Mucosa of descending colon (tissue), 3 donors: ENCODE results near the gene PCGF6. TPM values are rescaled to one million over a fixed set of nuclear protein-coding genes. Genes with fewer than 3 reads are reported as not detected.
"Not testable (repeated sequence)": the region's sequence is repeated elsewhere in the genome, so short reads cannot be mapped to it uniquely, and the experiment has no call there.

Source experiments
- ATAC-seq: fragments of 200-7000 bp; cut with Tn5 transposase; one replicate; pipeline ENCODE4 v1.9.1; 2020; ENCODE audit warnings: mild to moderate bottlenecking, moderate library complexity
- DNase-seq, 3 donors: peaks; one replicate each; pipeline ENCODE4 v3.0.0-alpha.2; 2020
- H3K36me3 ChIP-seq: fragments of 200-600 bp; one replicate; pipeline ENCODE4 v1.8.0; 2021; ENCODE audit warnings: low read depth, mild to moderate bottlenecking
- H3K4me1 ChIP-seq: fragments of 200-600 bp; one replicate; pipeline ENCODE4 v1.8.0; 2021; ENCODE audit warnings: low read depth, mild to moderate bottlenecking
- H3K4me3 ChIP-seq: fragments of 200-600 bp; one replicate; pipeline ENCODE4 v1.8.0; 2021; ENCODE audit warnings: mild to moderate bottlenecking
- H3K9me3 ChIP-seq: fragments of 200-600 bp; one replicate; pipeline ENCODE4 v1.8.0; 2021; ENCODE audit warnings: mild to moderate bottlenecking
- CTCF ChIP-seq: fragments of 200-600 bp; IDR thresholded peaks from one replicate; pipeline ENCODE4 v1.8.0; 2022; ENCODE audit warnings: antibody characterized with exemption, mild to moderate bottlenecking
- intact Hi-C, 2 donors: fragments of 100-400 bp; cut with DNase I in 1 of 2; cut with micrococcal nuclease in 1 of 2; formaldehyde crosslinking; loops; one replicate each; pipeline versions ENCODE4 v1.11.0 to v1.11.1; 2022; cut with DNase I, micrococcal nuclease
- total RNA-seq, 3 donors: library from RNA; stranded (reverse); fragmentation: NEBNext Ultra II Directional in 2 of 3; extraction: Animal tissue kit (Norgen Biotek cat#: 25700) in 2 of 3; gene quantifications; one replicate each; pipeline versions ENCODE4 v1.2.1 to v1.2.4, GENCODE V29; 2021 to 2023
- donor health status: DM: no; HTN: no; CAD: no; lungs with moderate emphysema.
- donor health status: DM: no; HTN: no; CAD: no.
- donor health status: DM: no; HTN: yes; CAD: no.

The PCGF6 gene
- total RNA-seq, 3 donors from 2014 or later = 5.2 to 10.6 (median 5.7) TPM

- no peak for TF ChIP-seq CTCF
- Histone ChIP-seq H3K9me3 (peaks cover 5% of the 10 kb centered on the region), H3K4me3 (no peak overlapping the region), H3K36me3 (no peaks in the 10 kb centered on the region), H3K4me1 (no peaks in the 10 kb centered on the region)
- intact Hi-C loops = no loop called here
- no peak for ATAC-seq
- no peak for DNase-seq
Observed at GRCh38 chr10:103262229-103262628, 88.7 kb downstream of the PCGF6 start.

GRCh38 chr10:103259989-103260388, 91.0 kb downstream of the PCGF6 start:
- DNase-seq (no peak), ATAC-seq (no peak)
- TF ChIP-seq CTCF = no peak
- Histone ChIP-seq H3K9me3 (peaks cover 5% of the 10 kb centered on the region), H3K4me1 (no peaks in the 10 kb centered on the region), H3K4me3 (no peak overlapping the region), H3K36me3 (no peaks in the 10 kb centered on the region)
- intact Hi-C loops = no loop called here

- H3K9me3 ChIP-seq, H3K36me3 ChIP-seq, intact Hi-C loops, ATAC-seq, H3K4me3 ChIP-seq, DNase-seq, H3K4me1 ChIP-seq: not testable (repeated sequence)
Observed at GRCh38 chr10:103258928-103259327, 92.0 kb downstream of the PCGF6 start.

GRCh38 chr10:103257812-103258211, 93.1 kb downstream of the PCGF6 start:
- no peak for DNase-seq
- intact Hi-C loops = no loop called here
- H3K36me3 ChIP-seq = no peaks in the 10 kb centered on the region
- no peak for TF ChIP-seq CTCF
- peaks cover 5% of the 10 kb centered on the region for H3K9me3 ChIP-seq
- ATAC-seq = no peak
- H3K4me3 ChIP-seq = no peak overlapping the region
- no peaks in the 10 kb centered on the region for H3K4me1 ChIP-seq

GRCh38 chr10:103256613-103257012, 94.3 kb downstream of the PCGF6 start:
- no peaks in the 10 kb centered on the region for H3K36me3 ChIP-seq
- ATAC-seq (no peak), DNase-seq (no peak)
- TF ChIP-seq CTCF = no peak
- H3K4me3 ChIP-seq = no peak overlapping the region
- intact Hi-C loops = no loop called here
- peaks cover 5% of the 10 kb centered on the region for H3K9me3 ChIP-seq
- H3K4me1 ChIP-seq = no peaks in the 10 kb centered on the region

GRCh38 chr10:103254538-103255325, 96.2 kb downstream of the PCGF6 start:
- ATAC-seq = no peak
- intact Hi-C loops = no loop called here

More at GRCh38 chr10:103254538-103255325, 96.2 kb downstream of the PCGF6 start:
- Histone ChIP-seq H3K4me3 (no peak overlapping the region), H3K36me3 (no peaks in the 10 kb centered on the region), H3K4me1 (no peaks in the 10 kb centered on the region), H3K9me3 (peaks cover under 1% of the 10 kb centered on the region)
- TF ChIP-seq CTCF = no peak
- no peak for DNase-seq
